ENCODE results near the gene TRIM4.
"Not testable (repeated sequence)": the region's sequence is repeated elsewhere in the genome, so short reads cannot be mapped to it uniquely, and the experiment has no call there.

TRIM4 gene

GRCh38 chr7:99918959-99919813 lies at the start of gene TRIM4:
TRIM4 (minus strand) TSS chr7:99919530; CDS start chr7:99919401, 129 bp downstream.
- peak within 1 kb of the TSS; percentile 80 for H3K4me3 ChIP-seq (ENCODE audit: low read depth, low read length)
- DNase-seq (ENCODE audit: low read depth), result peak; percentile 79

- H3K4me3 ChIP-seq (ENCODE audit: low read depth, low read length), result no peak overlapping the region
- DNase-seq (ENCODE audit: low read depth), result no peak
Observed at GRCh38 chr7:99958564-99959227, 39.4 kb upstream of the TRIM4 start.

- no peak overlapping the region for H3K4me3 ChIP-seq (ENCODE audit: low read depth, low read length)
- no peak for DNase-seq (ENCODE audit: low read depth)
Observed at GRCh38 chr7:99955247-99955646, 35.9 kb upstream of the TRIM4 start.

- H3K4me3 ChIP-seq (ENCODE audit: low read depth, low read length); DNase-seq (ENCODE audit: low read depth): not testable (repeated sequence)
Observed at GRCh38 chr7:99954643-99955042, 35.3 kb upstream of the TRIM4 start.

- peak; percentile 29 for DNase-seq (ENCODE audit: low read depth)
- no peak overlapping the region for H3K4me3 ChIP-seq (ENCODE audit: low read depth, low read length)
Observed at GRCh38 chr7:99953649-99954048, 34.3 kb upstream of the TRIM4 start.

GRCh38 chr7:99952649-99953048 lies 33.3 kb upstream of the TRIM4 start:
- not testable (repeated sequence) for DNase-seq (ENCODE audit: low read depth); H3K4me3 ChIP-seq (ENCODE audit: low read depth, low read length)

- H3K4me3 ChIP-seq (ENCODE audit: low read depth, low read length); DNase-seq (ENCODE audit: low read depth): not testable (repeated sequence)
Observed at GRCh38 chr7:99950819-99951218, 31.5 kb upstream of the TRIM4 start.

GRCh38 chr7:99949645-99950228 lies 30.4 kb upstream of the TRIM4 start:
- DNase-seq (ENCODE audit: low read depth), result no peak

GRCh38 chr7:99947608-99948007 lies 28.3 kb upstream of the TRIM4 start:
- DNase-seq (ENCODE audit: low read depth), result no peak
- no peak overlapping the region for H3K4me3 ChIP-seq (ENCODE audit: low read depth, low read length)

More at GRCh38 chr7:99949645-99950228, 30.4 kb upstream of the TRIM4 start:
- H3K4me3 ChIP-seq (ENCODE audit: low read depth, low read length), result no peak overlapping the region

- no peak overlapping the region for H3K4me3 ChIP-seq (ENCODE audit: low read depth, low read length)
- no peak for DNase-seq (ENCODE audit: low read depth)
Observed at GRCh38 chr7:99944497-99945070, 25.3 kb upstream of the TRIM4 start.

GRCh38 chr7:99943641-99944496 lies 24.5 kb upstream of the TRIM4 start:
- H3K4me3 ChIP-seq (ENCODE audit: low read depth, low read length), result no peak overlapping the region
- DNase-seq (ENCODE audit: low read depth), result no peak

GRCh38 chr7:99938296-99938695 lies 19.0 kb upstream of the TRIM4 start:
- DNase-seq (ENCODE audit: low read depth), result no peak
- H3K4me3 ChIP-seq (ENCODE audit: low read depth, low read length), result no peak overlapping the region

GRCh38 chr7:99935009-99935408 lies 15.7 kb upstream of the TRIM4 start:
- not testable (repeated sequence) for H3K4me3 ChIP-seq (ENCODE audit: low read depth, low read length); DNase-seq (ENCODE audit: low read depth)

GRCh38 chr7:99930376-99930775 lies 11.0 kb upstream of the TRIM4 start:
- H3K4me3 ChIP-seq (ENCODE audit: low read depth, low read length), result no peak overlapping the region
- no peak for DNase-seq (ENCODE audit: low read depth)

- no peak for DNase-seq (ENCODE audit: low read depth)
- no peak overlapping the region for H3K4me3 ChIP-seq (ENCODE audit: low read depth, low read length)
Observed at GRCh38 chr7:99929730-99930053, 10.4 kb upstream of the TRIM4 start.

- no peak for DNase-seq (ENCODE audit: low read depth)
- no peak within 1 kb of the TSS for H3K4me3 ChIP-seq (ENCODE audit: low read depth, low read length)
Observed at GRCh38 chr7:99928994-99929729, 9.8 kb upstream of the TRIM4 start, which contains the start of gene GJC3. GJC3 (minus strand) TSS chr7:99929620; CDS start chr7:99929620, 0 bp downstream.

GRCh38 chr7:99928188-99928587 lies 8.9 kb upstream of the TRIM4 start:
- DNase-seq (ENCODE audit: low read depth), result no peak
- no peak overlapping the region for H3K4me3 ChIP-seq (ENCODE audit: low read depth, low read length)

GRCh38 chr7:99927536-99927935 lies 8.2 kb upstream of the TRIM4 start:
- no peak overlapping the region for H3K4me3 ChIP-seq (ENCODE audit: low read depth, low read length)
- no peak for DNase-seq (ENCODE audit: low read depth)

GRCh38 chr7:99926321-99926720 lies 7.0 kb upstream of the TRIM4 start:
- DNase-seq (ENCODE audit: low read depth), result no peak
- no peak overlapping the region for H3K4me3 ChIP-seq (ENCODE audit: low read depth, low read length)

Measured in skeletal muscle cell (primary cell).